Lower leg skin (tissue), 3 donors: Measurements from ENCODE around the gene ZBTB16.

Source experiments
- CTCF ChIP-seq, 3 donors: fragments of 450-650 bp; IDR thresholded peaks; one replicate each; pipeline ENCODE4 v1.5.1; 2016; ENCODE audit warnings: antibody characterized with exemption in 3 of 3, mild to moderate bottlenecking in 3 of 3, moderate library complexity in 2 of 3
- POLR2A ChIP-seq, 2 donors: fragments of 450-650 bp; IDR thresholded peaks; one replicate each; pipeline ENCODE4 v1.6.1; 2016 to 2017; ENCODE audit warnings: antibody characterized with exemption in 2 of 2, mild to moderate bottlenecking in 1 of 2, moderate library complexity in 1 of 2

GRCh38 chr11:114125531-114125930, 66.0 kb downstream of the ZBTB16 start:
- TF ChIP-seq CTCF (IDR thresholded peaks at IDR 0.05) (no peak), POLR2A (IDR thresholded peaks at IDR 0.05) (no peak)
